ENCODE measurements around the gene FOXC1. TPM values are rescaled to one million over a fixed set of nuclear protein-coding genes. Genes with fewer than 3 reads are reported as not detected.

The FOXC1 gene
- total and polyA plus RNA-seq, 9 of the 15 experiments (the other 6 are each of a cell fraction or from before 2014, with no cell fraction given), result not detected

DNA sequence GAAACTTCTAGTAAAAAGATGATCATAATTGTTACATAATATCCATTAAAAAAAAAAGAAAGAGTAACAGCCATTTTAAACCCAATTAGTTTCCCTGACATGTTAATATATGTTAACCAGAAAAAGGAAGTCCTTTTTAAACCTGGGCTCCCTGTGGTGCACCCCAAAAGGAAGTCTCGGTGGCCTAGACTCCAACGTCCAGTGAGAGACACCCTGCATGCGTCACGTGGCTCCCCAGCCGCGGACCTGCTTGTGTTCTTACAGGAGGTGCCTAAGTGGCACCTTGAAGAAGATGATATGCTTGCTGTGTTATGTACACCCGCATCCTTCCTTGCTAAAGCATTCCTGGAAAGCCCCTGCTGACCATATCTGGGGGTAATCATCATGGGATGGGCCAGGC, 50.1 kb downstream of the FOXC1 start:
- ChIA-PET POLR2A (no interaction called here), CTCF (ENCODE audit: low intra/inter-chr PET ratio) (no interaction called here)
- no TSS peak for BruUV-seq (replicated peaks)
- whole genome bisulfite sequencing (ENCODE audit: insufficient coverage, low coverage, missing lambda C conversion rate), result 0% methylated on average over 7 of the region's 7 CpGs
- H3K27me3 ChIP-seq (ENCODE audit: control insufficient read depth in 2 of 2, insufficient read depth in 2 of 2, low read length in 2 of 2), result peaks cover 16 to 69% of the 10 kb centered on the region in 2 experiments
- no peak overlapping the region for H3K9ac ChIP-seq (ENCODE audit: insufficient read depth in 1 of 2, low read depth in 2 of 2, low read length in 2 of 2)
- H3K4me3 ChIP-seq, result no peak overlapping the region
- in situ Hi-C loops (cut with MboI), result no loop called here
- no peaks in the 10 kb centered on the region for H3K36me3 ChIP-seq (ENCODE audit: control insufficient read depth, insufficient read depth, low read length)
- H3K27ac ChIP-seq (ENCODE audit: extremely low read depth, low read depth, low read length), result no peak overlapping the region
- intact Hi-C loops (cut with micrococcal nuclease), result no loop called here
- no peak overlapping the region for H2AFZ ChIP-seq (ENCODE audit: low read depth, low read length)
- TF ChIP-seq, protein P1, sequence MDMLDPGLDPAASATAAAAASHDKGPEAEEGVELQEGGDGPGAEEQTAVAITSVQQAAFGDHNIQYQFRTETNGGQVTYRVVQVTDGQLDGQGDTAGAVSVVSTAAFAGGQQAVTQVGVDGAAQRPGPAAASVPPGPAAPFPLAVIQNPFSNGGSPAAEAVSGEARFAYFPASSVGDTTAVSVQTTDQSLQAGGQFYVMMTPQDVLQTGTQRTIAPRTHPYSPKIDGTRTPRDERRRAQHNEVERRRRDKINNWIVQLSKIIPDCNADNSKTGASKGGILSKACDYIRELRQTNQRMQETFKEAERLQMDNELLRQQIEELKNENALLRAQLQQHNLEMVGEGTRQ (CRISPR knock-in tag; IDR thresholded peaks at IDR 0.05), result peak; percentile 55
- TF ChIP-seq NFIX (CRISPR knock-in tag; IDR thresholded peaks at IDR 0.05; ENCODE audit: low read depth), result no peak
- no peaks in the 10 kb centered on the region for H3K4me1 ChIP-seq (replicated peaks in 1 of 2; ENCODE audit: control insufficient read depth in 2 of 2, insufficient read depth in 2 of 2, low read length in 2 of 2)
- H3K4me2 ChIP-seq (ENCODE audit: insufficient read depth, low read length), result no peak overlapping the region
- no peak for ATAC-seq
- no peaks in the 10 kb centered on the region for H3K79me2 ChIP-seq (ENCODE audit: control insufficient read depth, insufficient read depth, low read length)
- H3K9me1 ChIP-seq (ENCODE audit: control insufficient read depth, insufficient read depth, low read length), result no peaks in the 10 kb centered on the region
- no peak for DNase-seq (ENCODE audit: extremely low read depth in 1 of 4, low spot score in 3 of 4)
- H4K20me1 ChIP-seq (replicated peaks; ENCODE audit: control insufficient read depth, insufficient read depth, low read length), result peaks cover 9% of the 10 kb centered on the region
- no peak for FAIRE-seq
- H3K9me3 ChIP-seq (replicated peaks; ENCODE audit: control insufficient read depth, insufficient read depth, low read depth, low read length), result no peaks in the 10 kb centered on the region

DNA sequence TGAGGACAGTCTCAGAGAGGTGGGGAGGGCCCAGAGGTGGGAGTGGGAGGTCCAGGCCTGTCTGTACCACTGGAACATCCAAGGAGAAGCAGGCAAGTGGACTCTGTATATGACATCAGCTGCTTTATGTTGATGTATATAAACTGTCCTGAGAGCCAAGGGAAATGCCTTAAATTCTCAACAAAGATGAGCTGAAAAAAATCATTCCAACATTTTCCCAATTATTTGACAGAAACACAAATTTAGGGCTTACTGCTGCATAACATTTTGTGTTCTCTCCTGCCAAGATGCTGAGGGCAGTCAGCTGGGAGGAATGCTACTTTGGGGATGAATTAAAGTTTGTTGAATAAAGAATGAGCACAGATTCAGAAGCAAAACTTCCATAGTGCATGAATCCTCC, 52.8 kb downstream of the FOXC1 start:
- TF ChIP-seq ZNF282 (CRISPR knock-in tag; IDR thresholded peaks at IDR 0.05) (no peak), IRF2 (CRISPR knock-in tag; IDR thresholded peaks at IDR 0.05) (no peak), XRCC5 (IDR thresholded peaks at IDR 0.05; ENCODE audit: low read depth, low read length) (no peak)
- CTCF ChIA-PET (ENCODE audit: low intra/inter-chr PET ratio), result no interaction called here
- Histone ChIP-seq H3K9me3 (replicated peaks; ENCODE audit: control insufficient read depth, insufficient read depth, low read depth, low read length) (no peaks in the 10 kb centered on the region), H3K4me3 (no peak overlapping the region), H3K9me1 (ENCODE audit: control insufficient read depth, insufficient read depth, low read length) (no peaks in the 10 kb centered on the region), H3K36me3 (ENCODE audit: control insufficient read depth, insufficient read depth, low read length) (no peaks in the 10 kb centered on the region), H3K4me1 (replicated peaks in 1 of 2; ENCODE audit: control insufficient read depth in 2 of 2, insufficient read depth in 2 of 2, low read length in 2 of 2) (no peaks in the 10 kb centered on the region), H3K9ac (ENCODE audit: insufficient read depth in 1 of 2, low read depth in 2 of 2, low read length in 2 of 2) (no peak overlapping the region), H3K27me3 (ENCODE audit: control insufficient read depth in 2 of 2, insufficient read depth in 2 of 2, low read length in 2 of 2) (peaks cover 18 to 71% of the 10 kb centered on the region in 2 experiments), H4K20me1 (replicated peaks; ENCODE audit: control insufficient read depth, insufficient read depth, low read length) (peaks cover 9% of the 10 kb centered on the region), H3K79me2 (ENCODE audit: control insufficient read depth, insufficient read depth, low read length) (no peaks in the 10 kb centered on the region), H3K27ac (ENCODE audit: extremely low read depth, low read depth, low read length) (no peak overlapping the region), H3K4me2 (ENCODE audit: insufficient read depth, low read length) (no peak overlapping the region), H2AFZ (ENCODE audit: low read depth, low read length) (no peak overlapping the region)
- ATAC-seq (no peak), DNase-seq (ENCODE audit: extremely low read depth in 1 of 4, low spot score in 3 of 4) (no peak), FAIRE-seq (no peak)
- intact Hi-C loops (cut with micrococcal nuclease), result no loop called here
- BruUV-seq (replicated peaks), result no TSS peak
- in situ Hi-C loops (cut with MboI), result no loop called here
- POLR2A ChIA-PET, result no interaction called here

Other genes with a start within 250 kb of the FOXC1 start
- not detected in 2 replicates for gene FOXF2, start 220.3 kb upstream of the FOXC1 start, total RNA-seq (2014; rRNA removed)
- gene FOXF2, start 220.3 kb upstream of the FOXC1 start, total RNA-seq (2014; rRNA removed; fragmentation: Illumina TruSeq; extraction: Trizol), result not detected in 2 replicates
- not detected in 2 replicates for gene FOXF2, start 220.3 kb upstream of the FOXC1 start, total RNA-seq (2015; rRNA removed; fragmentation: Illumina TruSeq; extraction: Trizol)
- gene FOXF2, start 220.3 kb upstream of the FOXC1 start, total RNA-seq (2021), result not detected in 2 replicates
- gene FOXF2, start 220.3 kb upstream of the FOXC1 start, polyA plus RNA-seq (2011; rRNA removed), result not detected in 2 replicates
- not detected in 2 replicates for gene FOXF2, start 220.3 kb upstream of the FOXC1 start, polyA plus RNA-seq (2014; fragmentation: Illumina TruSeq; extraction: Trizol)
- not detected for gene FOXF2, start 220.3 kb upstream of the FOXC1 start, polyA plus RNA-seq (2014; fragmentation: Nextera tagmentation; extraction: Ambion mirVana)
- gene FOXF2, start 220.3 kb upstream of the FOXC1 start, polyA plus RNA-seq (2014; rRNA removed), result not detected in 2 replicates

All from K562 (cell line).